HL-60 (cell line): Measurements from ENCODE around the gene KIF22.

Source experiments
- CTCF ChIP-seq: IDR thresholded peaks from one replicate; pipeline ENCODE4 v1.5.1; 2011; ENCODE audit warnings: low read length, control low read depth, inconsistent platforms; ENCODE audit not compliant: insufficient read depth
- GABPA ChIP-seq: IDR thresholded peaks from 2 replicates; pipeline ENCODE4 v1.6.1; 2012; ENCODE audit warnings: low read depth
- POLR2AphosphoS5 ChIP-seq: IDR thresholded peaks from 2 replicates; pipeline ENCODE4 v1.6.1; 2012; ENCODE audit warnings: low read depth
- TF ChIP-seq, protein P1 (sequence below): IDR thresholded peaks from 2 replicates; pipeline ENCODE4 v1.6.1; 2012; ENCODE audit warnings: low read depth; ENCODE audit not compliant: insufficient replicate concordance

- TF ChIP-seq CTCF (no peak), POLR2AphosphoS5 (no peak), GABPA (no peak)
- TF ChIP-seq, protein P1, sequence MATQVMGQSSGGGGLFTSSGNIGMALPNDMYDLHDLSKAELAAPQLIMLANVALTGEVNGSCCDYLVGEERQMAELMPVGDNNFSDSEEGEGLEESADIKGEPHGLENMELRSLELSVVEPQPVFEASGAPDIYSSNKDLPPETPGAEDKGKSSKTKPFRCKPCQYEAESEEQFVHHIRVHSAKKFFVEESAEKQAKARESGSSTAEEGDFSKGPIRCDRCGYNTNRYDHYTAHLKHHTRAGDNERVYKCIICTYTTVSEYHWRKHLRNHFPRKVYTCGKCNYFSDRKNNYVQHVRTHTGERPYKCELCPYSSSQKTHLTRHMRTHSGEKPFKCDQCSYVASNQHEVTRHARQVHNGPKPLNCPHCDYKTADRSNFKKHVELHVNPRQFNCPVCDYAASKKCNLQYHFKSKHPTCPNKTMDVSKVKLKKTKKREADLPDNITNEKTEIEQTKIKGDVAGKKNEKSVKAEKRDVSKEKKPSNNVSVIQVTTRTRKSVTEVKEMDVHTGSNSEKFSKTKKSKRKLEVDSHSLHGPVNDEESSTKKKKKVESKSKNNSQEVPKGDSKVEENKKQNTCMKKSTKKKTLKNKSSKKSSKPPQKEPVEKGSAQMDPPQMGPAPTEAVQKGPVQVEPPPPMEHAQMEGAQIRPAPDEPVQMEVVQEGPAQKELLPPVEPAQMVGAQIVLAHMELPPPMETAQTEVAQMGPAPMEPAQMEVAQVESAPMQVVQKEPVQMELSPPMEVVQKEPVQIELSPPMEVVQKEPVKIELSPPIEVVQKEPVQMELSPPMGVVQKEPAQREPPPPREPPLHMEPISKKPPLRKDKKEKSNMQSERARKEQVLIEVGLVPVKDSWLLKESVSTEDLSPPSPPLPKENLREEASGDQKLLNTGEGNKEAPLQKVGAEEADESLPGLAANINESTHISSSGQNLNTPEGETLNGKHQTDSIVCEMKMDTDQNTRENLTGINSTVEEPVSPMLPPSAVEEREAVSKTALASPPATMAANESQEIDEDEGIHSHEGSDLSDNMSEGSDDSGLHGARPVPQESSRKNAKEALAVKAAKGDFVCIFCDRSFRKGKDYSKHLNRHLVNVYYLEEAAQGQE: no peak
These were observed 23.4 kb downstream of the KIF22 start for GRCh38 chr16:29813644-29814562.
